ENCODE data around the gene VTI1A. TPM values are rescaled to one million over a fixed set of nuclear protein-coding genes. Genes with fewer than 3 reads are reported as not detected.

Gene VTI1A
- total and polyA plus RNA-seq, 2 of the 8 experiments (the other 6 are each of a cell fraction or from before 2014, with no cell fraction given), result 6.0 to 20.0 TPM

DNA sequence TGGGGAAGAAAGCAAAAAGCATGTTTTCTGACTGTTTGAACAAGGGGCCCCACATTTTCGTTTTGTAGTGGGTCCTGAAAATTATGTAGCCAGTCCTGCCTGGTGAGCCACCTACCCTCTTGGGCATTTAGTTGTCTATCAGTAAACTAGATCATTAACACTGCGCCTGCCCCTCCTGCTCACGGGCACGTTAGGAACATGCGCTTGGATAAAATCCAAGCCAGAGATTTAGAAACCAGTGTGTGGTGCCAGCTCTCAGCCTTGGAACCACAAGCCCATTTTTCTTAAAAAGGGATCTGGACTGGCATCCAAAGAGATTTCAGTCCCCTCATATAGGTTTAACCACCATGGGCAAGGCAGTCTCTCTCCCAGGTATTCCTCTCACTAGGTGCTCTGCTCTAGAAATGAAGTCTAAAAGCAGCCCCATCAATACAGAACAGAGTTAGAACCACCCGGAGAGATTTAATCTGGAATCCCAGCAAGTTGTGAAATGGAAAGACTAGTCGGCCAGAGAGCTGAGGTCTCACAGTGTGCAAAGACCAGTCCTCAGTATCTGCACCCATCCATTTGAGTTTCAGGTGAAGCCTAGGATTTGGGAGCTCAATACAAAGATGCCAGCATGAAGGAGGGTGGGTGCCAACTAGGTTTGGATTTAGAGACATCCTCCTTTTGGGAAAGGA lies 379.1 kb downstream of the VTI1A start (continued):
- TF ChIP-seq NANOG (IDR thresholded peaks at IDR 0.05; ENCODE audit: insufficient read depth, low read depth, low read length, poor library complexity, severe bottlenecking) (no peak), GABPA (IDR thresholded peaks at IDR 0.05; ENCODE audit: borderline replicate concordance, insufficient read depth, low read length) (no peak)
